Activated naive CD4-positive, alpha-beta T cell (primary cell): ENCODE data around the gene LSS.

ENCODE experiments used
- DNase-seq, 4 experiments: peaks; one replicate each; lab custom pipeline; 2025; lab: John Stamatoyannopoulos, UW

The LSS gene

DNA sequence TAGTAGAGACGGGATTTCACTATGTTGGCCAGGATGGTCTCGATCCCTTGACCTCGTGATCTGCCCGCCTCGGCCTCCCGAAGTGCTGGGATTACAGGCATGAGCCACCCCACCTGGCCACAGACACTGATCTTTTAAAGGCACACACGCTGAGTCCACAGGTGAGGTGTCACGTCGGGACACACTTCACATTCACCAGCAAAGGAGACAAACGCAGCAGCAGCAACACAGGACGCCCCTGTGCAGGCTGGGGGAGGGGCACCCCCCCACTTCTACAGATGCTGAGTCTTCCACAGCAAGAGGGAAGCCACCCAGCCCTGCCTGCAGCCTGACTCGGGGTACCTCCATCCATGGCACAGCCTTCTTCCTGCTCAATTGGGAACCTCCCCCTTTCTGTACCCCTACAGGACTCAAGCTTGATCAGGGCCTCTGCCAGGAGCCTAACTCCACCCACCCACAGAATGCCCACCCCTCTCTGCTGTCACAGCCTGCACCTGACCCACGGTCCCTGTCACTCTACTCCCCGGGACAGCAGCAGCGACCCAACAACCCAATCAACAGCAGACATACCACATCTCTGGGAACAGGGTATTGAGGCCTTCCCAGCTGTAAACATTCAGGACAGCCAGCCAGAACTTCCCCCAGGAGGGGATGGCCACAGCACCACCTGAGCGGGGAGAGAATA is 9.5 kb downstream of the LSS start:
- no peak for DNase-seq

DNA sequence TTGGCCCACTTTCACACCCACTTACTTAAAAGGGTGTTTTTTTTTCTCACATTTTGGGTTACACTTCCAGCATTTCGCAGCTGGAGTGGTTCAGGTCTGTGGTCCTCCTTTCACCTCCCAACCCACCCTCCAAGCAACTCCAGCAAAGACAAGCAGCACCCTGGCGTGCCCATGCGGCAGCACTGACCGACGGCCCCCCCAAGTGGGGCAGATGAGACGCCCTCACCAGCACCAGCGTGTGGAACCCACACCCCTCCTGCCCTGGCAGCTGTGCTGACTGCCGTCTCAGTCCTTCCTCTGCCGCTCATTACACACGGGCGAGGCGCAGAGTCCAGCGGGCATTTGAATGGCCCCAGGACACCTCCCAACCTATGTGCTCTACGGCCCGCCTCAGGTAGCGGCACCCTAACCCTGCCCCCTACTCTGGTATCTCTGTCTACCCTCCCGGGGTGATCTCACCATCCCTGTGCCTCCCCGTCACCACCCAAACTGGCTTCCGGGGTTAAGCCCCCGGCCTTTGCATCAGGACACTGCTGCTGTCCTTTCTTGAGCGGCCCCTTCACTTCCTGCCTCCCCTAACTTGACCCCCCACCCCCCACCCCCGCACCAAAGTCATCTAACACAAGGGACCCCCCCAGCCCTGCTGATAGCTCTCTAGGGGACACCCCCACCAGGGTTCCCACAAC is 10.9 kb downstream of the LSS start:
- no peak for DNase-seq

DNA sequence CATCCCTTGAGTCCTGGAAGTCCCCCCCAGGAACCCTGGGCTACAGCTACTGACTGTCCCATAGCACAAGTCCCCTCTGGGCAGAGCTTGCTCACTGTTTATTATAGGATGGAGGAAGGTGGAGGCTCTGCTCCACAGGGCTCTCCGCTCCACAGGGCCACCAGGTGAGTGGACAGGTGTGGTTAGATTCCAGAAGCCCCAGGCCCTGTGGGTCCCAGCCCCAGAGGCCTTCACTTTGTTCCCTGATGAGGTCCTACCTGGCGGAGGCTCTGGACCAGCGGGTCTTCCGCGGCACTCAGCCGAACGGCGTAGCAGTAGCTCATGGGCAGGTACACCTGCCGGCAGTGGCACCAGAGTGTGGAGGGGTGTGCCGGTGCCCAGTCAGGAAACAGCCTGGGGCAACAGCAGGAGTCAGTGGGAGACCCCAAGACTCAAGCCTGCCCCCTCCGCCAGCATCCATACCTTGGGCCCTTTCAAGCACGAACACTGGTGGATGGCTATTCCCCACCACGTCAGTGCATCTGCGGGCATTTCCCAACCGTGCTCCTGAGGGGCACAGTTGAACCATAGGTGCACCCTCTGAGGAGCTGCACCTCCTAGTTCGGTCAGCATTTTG is 12.3 kb downstream of the LSS start:
- no peak for DNase-seq

DNA sequence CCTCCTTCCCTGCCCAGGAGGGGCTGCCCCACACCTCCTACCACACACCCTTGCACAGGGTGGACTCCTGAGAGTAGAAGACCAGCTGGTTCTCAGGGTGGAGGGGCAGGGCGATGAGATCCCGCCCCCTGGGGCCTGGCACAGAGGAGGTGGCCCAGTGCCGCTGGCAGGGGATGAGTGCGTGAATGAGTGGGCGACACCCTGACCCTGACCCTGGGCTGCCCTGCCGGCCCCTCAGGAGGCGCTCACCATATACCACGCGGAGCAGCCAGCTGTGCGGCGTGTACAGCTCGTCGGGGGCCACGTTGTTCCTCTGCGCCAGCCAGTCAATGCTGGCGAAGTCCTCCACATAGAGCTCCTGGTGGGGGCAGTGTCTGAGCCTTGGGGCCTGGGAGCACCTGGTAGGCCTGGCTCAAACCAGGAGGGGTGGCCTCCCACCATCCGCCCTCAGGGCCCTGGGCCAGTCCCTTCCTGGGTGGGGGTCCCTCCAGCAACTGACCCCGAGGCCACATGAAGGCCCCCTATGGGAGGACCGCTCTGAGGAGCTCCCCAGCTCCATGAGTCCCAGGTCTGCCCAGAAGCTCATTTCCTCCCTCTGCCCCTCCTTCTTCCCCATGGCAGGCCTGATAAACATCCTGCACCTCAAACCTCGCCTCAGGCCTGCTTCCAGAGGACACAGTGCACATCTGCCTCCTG is 13.0 kb downstream of the LSS start:
- no peak for DNase-seq

DNA sequence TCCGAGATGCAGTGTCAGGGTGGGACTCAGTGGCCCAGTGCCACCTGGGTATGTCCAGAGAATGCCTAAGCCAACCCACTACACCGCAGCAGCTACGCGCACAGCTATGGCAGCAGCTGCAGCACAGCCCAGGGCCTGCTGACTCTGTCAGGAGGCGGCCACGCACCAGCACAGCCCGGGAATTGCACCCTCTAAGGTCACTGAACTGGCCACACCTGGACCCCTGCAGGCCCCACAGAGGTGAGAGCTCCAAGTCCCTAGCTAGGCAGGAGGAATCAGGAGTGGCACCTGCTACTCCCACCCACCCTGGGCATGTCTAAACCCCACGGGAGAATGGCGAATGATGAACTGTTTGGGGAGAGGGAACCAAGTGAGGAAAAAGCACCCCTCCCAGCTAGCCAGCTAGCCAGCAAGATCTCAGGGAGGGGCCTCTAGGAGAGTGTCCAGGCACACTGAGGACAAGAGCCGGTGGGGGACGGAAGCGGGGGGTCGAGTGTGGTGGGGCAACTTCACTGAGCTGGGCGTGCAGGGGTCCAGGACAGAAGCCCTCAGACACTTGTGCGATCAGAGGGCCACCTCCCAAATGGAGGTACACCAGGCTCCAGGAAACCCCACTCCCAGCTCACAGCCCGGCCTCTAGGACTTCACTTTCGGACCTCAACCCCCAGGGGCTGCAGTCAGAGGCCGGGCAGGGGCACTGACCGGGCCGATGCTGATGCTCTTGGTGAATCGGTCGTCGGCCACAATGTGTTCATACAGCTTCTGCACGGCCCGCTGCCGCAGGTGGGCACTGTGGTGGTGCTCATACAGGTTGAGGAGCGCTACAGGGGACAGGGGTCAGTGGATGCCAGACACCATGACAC is 13.9 kb downstream of the LSS start:
- DNase-seq = no peak

DNA sequence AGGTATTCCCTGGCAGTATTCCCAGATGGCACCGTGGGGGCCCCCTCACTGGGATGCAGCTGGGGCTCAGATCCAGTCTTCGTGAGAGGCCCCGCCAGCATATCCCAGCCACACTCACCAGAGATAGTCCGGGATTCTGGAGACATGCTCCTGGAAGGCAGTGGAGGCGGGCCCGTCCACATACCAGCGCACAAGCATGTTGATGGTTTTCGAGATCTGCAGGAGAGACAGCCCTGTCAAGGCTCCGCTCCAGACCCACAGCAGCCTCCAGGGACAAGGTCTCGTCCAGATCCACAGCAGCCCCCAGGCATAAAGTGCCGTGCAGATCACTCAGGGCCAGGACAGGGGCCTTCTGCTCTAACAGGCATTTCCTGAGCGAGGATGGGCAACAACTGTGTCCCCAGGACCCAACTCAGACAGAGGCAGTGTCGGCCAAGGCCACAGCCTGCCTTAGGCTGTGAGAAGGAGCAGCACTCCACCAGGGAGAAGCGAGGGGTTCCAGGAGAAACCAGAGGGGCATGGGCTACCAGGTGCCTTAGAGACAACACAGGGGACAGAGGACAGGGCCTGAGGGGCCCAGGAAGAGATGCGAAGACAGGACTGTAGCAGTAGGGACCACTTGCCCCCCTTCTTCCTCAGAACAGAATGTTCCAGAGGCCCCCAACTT is 14.8 kb downstream of the LSS start:
- no peak for DNase-seq

DNA sequence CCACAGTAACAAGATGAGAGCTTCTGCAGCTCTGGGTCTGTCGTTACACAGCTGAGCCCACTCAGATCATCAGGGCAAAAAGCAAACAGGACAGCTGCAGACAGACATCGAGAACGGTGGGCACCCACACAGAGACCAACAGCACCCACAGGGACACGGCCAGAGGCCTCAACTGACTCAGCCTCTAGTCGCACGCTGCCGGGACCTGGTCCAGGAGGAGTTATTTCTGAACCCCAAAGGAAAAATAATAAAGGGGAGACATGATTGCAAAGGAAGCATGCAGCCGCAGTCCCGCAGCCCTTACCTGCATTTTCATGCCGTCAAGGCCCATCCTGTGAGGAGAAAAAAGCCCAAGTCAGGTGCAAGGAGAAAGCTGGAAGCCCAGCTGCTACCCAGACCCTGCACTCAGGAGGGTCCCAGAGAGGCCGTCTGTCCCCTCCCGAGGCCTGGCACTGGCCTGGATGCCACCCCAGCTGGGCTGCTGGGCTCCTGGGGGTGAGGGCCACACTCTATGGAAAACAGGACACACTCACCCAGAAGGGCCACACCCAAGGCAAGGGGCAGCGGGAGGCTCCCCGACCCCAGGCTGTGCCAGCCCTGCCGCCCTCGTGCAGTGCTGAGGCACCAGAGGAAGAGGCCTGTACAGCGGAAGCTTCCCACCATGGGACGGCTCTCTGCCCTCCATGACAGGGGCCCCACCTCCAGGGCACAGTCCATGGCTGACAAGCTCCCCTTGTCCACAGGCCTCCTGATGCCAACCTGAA is 15.7 kb downstream of the LSS start:
- DNase-seq = no peak

DNA sequence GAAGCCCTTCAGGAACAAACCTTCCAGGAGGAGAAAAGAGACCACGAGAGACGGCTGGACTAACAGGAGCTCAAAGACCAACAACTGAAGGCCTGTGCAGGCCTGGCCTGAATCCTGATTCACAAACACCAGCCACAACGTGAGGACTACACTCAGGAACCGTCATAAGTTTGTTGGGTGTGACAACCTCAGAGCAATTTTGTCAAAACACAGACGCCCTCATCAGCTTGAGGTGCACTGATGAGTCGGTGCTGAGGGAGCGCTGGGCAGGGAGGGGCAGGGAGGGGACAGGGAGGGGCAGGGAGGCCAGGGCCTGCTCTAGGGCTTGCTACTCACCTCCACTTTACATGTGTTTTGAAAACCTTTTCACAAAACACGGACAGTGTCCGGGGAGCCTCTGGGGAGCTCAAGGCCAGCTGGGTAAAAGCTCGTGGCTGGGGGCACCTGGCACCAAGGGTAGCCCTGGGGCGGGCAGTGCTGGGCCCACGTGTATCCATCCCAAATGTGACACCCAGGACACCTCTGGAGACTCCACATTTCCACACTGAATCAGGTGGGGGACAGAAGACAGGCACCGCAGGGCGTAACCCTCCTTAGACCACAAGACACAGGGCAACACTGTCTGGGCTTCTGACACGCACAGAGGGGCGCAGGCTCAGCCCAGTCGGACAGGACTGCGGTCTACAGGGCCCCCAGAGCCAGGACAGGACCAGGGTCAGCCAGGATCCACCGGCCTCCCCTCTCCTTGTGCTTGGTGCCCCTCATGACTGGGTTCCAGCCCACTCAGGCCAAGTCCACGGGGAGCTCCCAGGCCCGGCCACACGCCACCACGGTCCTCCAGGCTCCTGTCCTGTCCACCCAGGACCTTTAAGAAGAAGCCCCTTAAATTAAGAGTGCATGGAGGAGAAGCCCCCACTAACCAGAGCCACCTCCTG is 16.5 kb downstream of the LSS start:
- DNase-seq = no peak

DNA sequence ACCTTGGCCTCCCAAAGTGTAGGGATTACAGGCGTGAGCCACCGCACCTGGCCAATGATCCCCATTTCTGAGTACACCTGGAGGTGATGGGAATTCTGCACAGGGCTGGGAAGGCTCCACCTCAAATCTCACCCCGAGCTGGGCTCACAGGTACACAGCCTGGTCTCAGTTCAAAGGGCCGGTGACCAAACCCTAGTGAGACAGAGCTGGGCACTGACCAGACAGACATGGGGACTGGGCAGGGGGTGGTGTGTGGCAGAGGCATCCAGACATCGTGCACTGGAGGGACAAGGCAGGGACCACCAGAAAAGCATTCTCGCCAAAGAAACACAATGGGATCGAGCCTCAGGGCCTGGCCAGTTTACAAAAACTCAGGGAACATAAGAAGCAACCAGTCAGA is 17.2 kb downstream of the LSS start:
- no peak for DNase-seq

DNA sequence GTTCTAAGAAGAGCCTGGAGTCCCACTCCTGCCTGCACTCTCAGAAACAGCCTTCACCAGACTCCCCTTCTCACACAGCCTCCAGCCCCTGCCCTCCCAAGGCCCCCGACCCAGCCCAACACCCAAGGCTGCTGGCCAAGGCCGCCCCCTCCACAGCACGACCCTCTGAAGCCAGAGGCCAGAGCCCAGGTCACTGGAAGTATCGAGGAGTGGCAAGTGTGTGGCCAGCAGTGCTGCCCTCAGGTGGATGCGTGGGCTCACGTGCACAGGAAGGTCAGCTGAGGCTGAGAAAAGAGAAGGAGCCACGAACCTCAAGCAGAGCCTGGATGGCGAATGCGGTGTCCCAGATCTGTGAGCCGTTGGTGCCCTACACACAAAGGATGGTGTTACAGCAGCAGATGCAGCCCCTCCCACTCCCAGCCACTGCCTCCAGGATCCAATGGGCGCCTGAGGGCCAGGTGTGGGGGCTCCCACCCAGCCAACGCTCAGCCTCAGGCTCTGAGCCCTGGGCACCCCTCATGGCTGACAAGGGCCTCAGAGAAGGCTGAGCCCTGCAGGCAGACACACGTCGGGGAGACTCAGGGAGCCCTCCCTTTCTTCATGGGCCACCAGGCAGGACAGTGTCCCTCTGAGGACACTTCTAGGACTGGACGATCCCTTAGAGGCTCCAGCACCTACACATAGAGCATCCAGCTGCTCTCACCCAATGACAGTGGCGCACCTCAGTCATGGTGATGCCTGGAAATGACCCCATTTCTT is 18.0 kb downstream of the LSS start:
- no peak for DNase-seq

DNA sequence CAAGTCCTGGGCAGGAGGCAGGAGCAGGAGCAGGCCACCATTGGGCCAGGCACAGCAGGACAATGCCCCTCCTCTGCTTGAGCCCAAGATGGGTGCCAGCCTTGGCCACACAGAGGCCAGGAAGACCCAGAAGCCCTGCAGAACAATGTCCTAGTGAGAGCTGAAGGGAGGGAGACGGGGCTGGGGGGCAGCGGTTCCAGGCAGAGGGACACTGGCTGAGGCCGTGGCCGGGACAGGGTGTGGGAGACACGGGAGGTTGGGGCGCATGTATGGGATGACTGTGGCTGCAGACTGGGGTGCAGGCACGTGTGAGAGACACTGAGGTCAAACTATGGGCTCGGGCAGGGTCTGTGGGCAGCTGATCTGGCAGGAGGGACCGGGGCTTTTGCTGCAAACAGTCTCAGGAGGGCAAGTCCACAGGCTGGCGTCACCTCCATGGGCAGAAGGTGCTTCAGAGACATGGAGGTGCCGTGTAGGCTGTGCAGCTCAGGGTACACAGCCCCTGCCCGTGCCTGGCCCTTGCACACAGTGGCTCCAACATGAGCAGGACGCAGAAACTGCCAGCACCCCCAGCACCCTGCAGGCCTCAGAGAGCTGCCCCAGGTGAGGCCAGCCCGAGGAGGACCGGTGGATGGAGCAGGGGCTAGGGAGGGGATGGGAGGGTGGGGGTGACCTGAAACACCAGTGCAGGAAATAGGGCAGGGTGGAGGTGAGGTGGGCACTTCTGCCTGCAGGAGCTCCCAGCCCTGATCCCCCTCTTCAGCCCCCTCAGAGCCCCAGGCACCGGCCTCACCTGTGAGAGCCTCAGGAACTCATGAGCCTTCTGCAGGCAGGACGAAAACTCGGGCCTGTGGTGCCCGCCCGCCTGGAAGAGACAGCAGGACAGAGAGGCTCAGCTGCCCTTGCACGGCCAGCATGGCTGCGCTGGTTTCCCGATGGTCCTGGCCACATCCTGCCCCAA is 19.5 kb downstream of the LSS start:
- no peak for DNase-seq

DNA sequence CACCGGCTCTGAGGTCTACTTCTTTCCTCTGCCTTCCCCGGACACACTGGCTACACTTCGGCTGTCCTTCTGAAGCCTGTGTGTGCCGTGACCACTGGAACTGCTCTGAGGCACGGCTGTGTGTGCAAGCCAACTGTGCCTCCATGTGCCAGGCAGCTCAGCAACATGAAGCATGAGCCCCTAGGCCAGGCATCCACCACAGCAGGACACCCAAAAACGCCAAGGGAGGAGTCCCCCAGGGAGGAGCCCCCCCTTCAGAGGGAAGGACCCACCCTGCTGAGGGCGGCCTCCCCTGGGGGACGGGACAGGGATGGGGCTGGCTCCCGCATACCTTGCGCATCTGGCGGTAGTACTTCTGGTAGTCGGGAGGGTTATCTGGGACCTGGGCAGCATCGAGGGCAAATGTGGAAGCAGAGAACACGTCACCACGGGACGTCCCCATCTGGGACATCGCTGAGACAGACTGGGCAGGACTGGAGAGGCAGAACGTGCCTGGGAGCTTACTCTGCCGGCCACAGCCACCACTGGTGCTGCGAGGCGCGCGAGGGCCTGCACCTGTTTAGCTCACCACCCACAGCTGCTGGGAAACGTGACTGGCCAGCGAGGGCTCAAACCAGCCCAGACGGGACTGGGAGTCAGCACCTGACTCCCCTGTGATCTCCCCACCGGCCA is 20.5 kb downstream of the LSS start:
- DNase-seq = no peak

DNA sequence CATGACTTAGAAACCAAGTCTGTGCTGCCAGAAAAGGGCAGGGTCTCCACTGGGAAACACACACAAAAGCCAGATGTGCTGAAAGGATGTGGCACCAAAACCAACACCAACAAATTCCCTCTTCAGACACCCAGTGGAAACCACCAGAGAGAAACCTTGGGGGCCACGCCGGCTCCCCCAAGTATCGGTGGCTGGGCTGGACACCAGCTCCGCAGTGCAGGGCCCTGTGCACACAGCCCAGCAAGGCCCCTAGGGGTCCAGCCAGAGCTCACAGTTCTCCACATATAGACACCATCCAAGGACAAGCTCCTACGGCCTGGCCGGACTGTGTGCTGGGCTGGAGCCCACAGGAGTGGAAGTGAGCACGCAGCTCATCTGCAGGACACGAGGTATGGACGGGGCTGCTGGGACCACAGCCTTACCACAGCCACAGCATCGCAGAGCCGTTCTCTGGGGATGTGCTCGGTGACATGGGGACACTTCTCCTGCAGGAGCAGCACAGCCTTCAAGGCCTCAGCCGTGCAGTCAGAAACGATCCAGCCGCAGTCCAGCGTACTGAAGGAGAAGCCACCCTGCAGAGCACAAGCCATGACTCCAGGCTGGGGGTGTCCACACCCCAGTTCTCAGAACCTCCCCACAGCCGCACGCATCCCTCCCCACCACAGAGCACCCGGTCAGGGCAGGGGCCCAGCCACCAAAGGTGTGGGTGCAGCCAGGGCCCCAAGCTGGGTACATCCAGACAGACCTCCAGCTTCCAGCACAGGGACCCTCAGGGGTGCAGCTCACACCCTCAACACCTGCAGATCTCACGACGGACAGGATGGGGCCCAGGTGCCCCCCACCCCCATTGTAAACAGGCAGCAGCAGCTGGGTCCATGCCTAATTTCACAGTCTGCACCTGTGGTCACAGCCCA is 21.3 kb downstream of the LSS start:
- no peak for DNase-seq

DNA sequence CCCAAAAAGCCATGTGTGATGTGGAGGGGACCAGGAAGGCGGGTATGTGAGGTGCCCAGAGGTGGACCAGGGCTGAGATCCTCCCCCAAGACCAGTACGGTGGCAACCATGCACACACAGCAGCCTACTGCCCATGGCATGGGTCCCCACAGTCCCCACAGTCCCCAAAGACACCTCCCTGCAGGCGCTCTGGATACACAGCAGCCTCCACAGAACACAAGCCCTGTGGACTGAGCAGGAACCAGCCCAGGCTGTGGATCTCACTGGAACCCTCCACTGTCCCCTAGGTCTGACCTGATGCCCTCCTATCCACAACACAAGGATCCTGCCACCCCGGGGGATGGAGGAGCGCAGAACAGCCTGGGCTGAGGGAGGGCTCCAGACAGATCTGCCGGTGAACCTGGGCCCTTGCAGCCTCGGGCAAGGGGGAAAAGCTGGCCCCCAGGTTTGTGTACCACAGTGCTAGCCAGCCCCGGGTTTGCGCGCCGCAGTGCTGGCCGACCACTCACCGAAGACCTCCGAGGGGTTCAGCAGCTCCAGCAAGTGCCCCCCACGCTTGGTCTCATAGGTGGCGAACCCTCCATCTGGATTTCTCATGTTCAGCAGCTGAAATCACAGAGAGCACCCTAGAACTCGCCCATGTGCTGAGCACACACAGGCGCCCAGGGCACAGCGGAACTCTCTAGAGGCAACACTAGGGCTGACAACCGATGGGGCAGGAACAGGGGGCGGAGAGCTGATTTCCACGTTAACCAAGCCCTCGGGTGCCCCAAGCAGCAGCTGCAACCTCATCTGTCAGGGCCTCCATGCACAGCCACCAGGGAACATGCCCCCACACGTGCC is 22.2 kb downstream of the LSS start:
- DNase-seq = no peak

DNA sequence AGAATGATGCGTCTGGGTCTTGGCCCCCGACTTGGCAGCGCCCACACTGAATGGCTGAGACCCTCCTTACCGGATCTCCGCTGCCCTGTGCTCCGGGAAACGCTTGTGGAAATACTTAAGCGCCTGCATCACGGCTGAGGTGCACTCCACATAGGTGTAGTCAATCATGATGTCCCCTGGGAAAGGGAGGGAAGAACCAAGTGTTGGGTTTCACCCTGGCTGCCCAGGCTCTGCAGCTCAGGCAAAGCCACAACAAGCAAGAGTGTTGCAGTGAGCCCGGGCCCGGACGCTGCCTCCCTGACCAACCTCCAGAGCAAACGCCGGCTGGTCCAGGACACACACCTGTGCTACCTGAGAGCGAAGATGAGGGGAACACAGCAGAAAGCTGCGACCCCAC is 22.8 kb downstream of the LSS start:
- no peak for DNase-seq
